ENCODE results near the gene PCLO. TPM values are rescaled to one million over a fixed set of nuclear protein-coding genes. Genes with fewer than 3 reads are reported as not detected.

The PCLO gene
- polyA plus RNA-seq, 1 donor (not counting 4 experiments of a cell fraction or from before 2014, with no cell fraction given), result 1.8 TPM

GRCh38 chr7:82808633-82809032 is 354.1 kb downstream of the PCLO start:
- no peaks in the 10 kb centered on the region for H4K20me1 ChIP-seq (ENCODE audit: control insufficient read depth, extremely low read depth, insufficient read depth, low read length)
- no peak overlapping the region for H3K4me2 ChIP-seq (ENCODE audit: control insufficient read depth, extremely low read depth, insufficient read depth, low read depth, low read length)
- no peaks in the 10 kb centered on the region for H3K79me2 ChIP-seq (ENCODE audit: control insufficient read depth, insufficient read depth, low read length)
- H3K9ac ChIP-seq (ENCODE audit: control insufficient read depth, extremely low read depth, insufficient read depth, low read length), result no peak overlapping the region
- DNase-seq (ENCODE audit: low read depth, low spot score) (no peak), FAIRE-seq (no peak)
- H3K9me1 ChIP-seq (ENCODE audit: control insufficient read depth, extremely low read depth, insufficient read depth, low read length), result no peaks in the 10 kb centered on the region
- no peak overlapping the region for H3K27ac ChIP-seq (ENCODE audit: control insufficient read depth, insufficient read depth, low read length)
- dilution Hi-C loops (cut with MboI; ENCODE audit: extremely low pct_ligation_motif_present, low sequenced_read_pairs), result no loop called here
- no peaks in the 10 kb centered on the region for H3K27me3 ChIP-seq (ENCODE audit: control insufficient read depth, extremely low read depth, insufficient read depth, low read length)
- TF ChIP-seq EZH2 (IDR thresholded peaks at IDR 0.05; ENCODE audit: low read length), result no peak
- no peak for TF ChIP-seq CTCF (optimal IDR thresholded peaks at IDR 0.05 in 1 of 3, IDR thresholded peaks at IDR 0.05 in 1 of 3, conservative IDR thresholded peaks at IDR 0.05 in 1 of 3; ENCODE audit: extremely low read depth in 1 of 3, insufficient read depth in 2 of 3, low read length in 3 of 3)
- H3K9me3 ChIP-seq (ENCODE audit: control insufficient read depth, low read depth, low read length), result no peaks in the 10 kb centered on the region
- H3K4me3 ChIP-seq (ENCODE audit: control insufficient read depth in 2 of 3, extremely low read depth in 1 of 3, insufficient read depth in 2 of 3, low read depth in 1 of 3, low read length in 3 of 3), result no peak overlapping the region
- H3K4me1 ChIP-seq (ENCODE audit: control insufficient read depth, extremely low read depth, insufficient read depth, low read length), result peaks cover 10% of the 10 kb centered on the region
- H2AFZ ChIP-seq (ENCODE audit: control insufficient read depth, low read length), result no peak overlapping the region
- H3K36me3 ChIP-seq (ENCODE audit: control insufficient read depth in 2 of 2, extremely low read depth in 1 of 2, insufficient read depth in 2 of 2, low read length in 2 of 2), result no peaks in the 10 kb centered on the region

GRCh38 chr7:82805527-82805960 is 357.1 kb downstream of the PCLO start:
- peak overlapping the region; percentile 65 for H2AFZ ChIP-seq (ENCODE audit: control insufficient read depth, low read length)

More at GRCh38 chr7:82805527-82805960, 357.1 kb downstream of the PCLO start:
- Histone ChIP-seq H3K9me3 (ENCODE audit: control insufficient read depth, low read depth, low read length) (no peaks in the 10 kb centered on the region), H3K9me1 (ENCODE audit: control insufficient read depth, extremely low read depth, insufficient read depth, low read length) (no peaks in the 10 kb centered on the region), H3K27ac (ENCODE audit: control insufficient read depth, insufficient read depth, low read length) (no peak overlapping the region), H3K36me3 (ENCODE audit: control insufficient read depth in 2 of 2, extremely low read depth in 1 of 2, insufficient read depth in 2 of 2, low read length in 2 of 2) (no peaks in the 10 kb centered on the region), H3K4me3 (ENCODE audit: control insufficient read depth in 2 of 3, extremely low read depth in 1 of 3, insufficient read depth in 2 of 3, low read depth in 1 of 3, low read length in 3 of 3) (no peak overlapping the region), H3K4me1 (ENCODE audit: control insufficient read depth, extremely low read depth, insufficient read depth, low read length) (peaks cover 14% of the 10 kb centered on the region), H3K27me3 (ENCODE audit: control insufficient read depth, extremely low read depth, insufficient read depth, low read length) (no peaks in the 10 kb centered on the region), H3K9ac (ENCODE audit: control insufficient read depth, extremely low read depth, insufficient read depth, low read length) (no peak overlapping the region), H4K20me1 (ENCODE audit: control insufficient read depth, extremely low read depth, insufficient read depth, low read length) (no peaks in the 10 kb centered on the region), H3K79me2 (ENCODE audit: control insufficient read depth, insufficient read depth, low read length) (no peaks in the 10 kb centered on the region), H3K4me2 (ENCODE audit: control insufficient read depth, extremely low read depth, insufficient read depth, low read depth, low read length) (peak overlapping the region; percentile 56)
- TF ChIP-seq CTCF (optimal IDR thresholded peaks at IDR 0.05 in 1 of 3, IDR thresholded peaks at IDR 0.05 in 1 of 3, conservative IDR thresholded peaks at IDR 0.05 in 1 of 3; ENCODE audit: extremely low read depth in 1 of 3, insufficient read depth in 2 of 3, low read length in 3 of 3) (no peak), EZH2 (IDR thresholded peaks at IDR 0.05; ENCODE audit: low read length) (no peak)
- dilution Hi-C loops (cut with MboI; ENCODE audit: extremely low pct_ligation_motif_present, low sequenced_read_pairs), result no loop called here
- peak; percentile 85 for FAIRE-seq
- DNase-seq (ENCODE audit: low read depth, low spot score), result peak; percentile 23

Data from keratinocyte (primary cell).